GM23248 (cell line): ENCODE results near the gene ADGRD1.

Source experiments
- EZH2 ChIP-seq: fragments of 200-600 bp; sonication (generic); IDR thresholded peaks from 2 replicates; pipeline ENCODE4 v1.6.1; 2018; ENCODE audit warnings: antibody characterized with exemption, mild to moderate bottlenecking; ENCODE audit not compliant: insufficient read depth, poor library complexity, severe bottlenecking
- EZH2phosphoT487 ChIP-seq: fragments of 200-600 bp; sonication (generic); IDR thresholded peaks from 2 replicates; pipeline ENCODE4 v1.6.1; 2018; ENCODE audit warnings: antibody characterized with exemption, moderate library complexity, mild to moderate bottlenecking, low read depth; ENCODE audit not compliant: insufficient read depth

GRCh38 chr12:131164096-131164872, 210.6 kb downstream of the ADGRD1 start:
- TF ChIP-seq EZH2phosphoT487 (no peak), EZH2 (no peak)
